Uterus (tissue), 4 donors: ENCODE data around the gene SH3RF3. TPM values are rescaled to one million over a fixed set of nuclear protein-coding genes. Genes with fewer than 3 reads are reported as not detected.
A peak's percentile ranks its signal among the peaks of the same experiment; 100 is the strongest.

ENCODE experiments used
- DNase-seq, 2 donors: peaks; one replicate each; pipeline ENCODE4 v3.0.0-alpha.2; 2019 to 2020
- H3K27ac ChIP-seq, 2 donors: fragments of 200-600 bp; sonication (generic); 1 replicate in 1 of 2; 2 replicates in 1 of 2; pipeline ENCODE4 v1.5.1; 2016 to 2018
- H3K27me3 ChIP-seq, 2 donors: fragments of 200-600 bp; sonication (generic); one replicate each; pipeline ENCODE4 v1.5.1; 2018 to 2019; ENCODE audit warnings: control low read depth in 1 of 2
- H3K36me3 ChIP-seq, 2 donors: fragments of 200-600 bp; sonication (generic); one replicate each; pipeline ENCODE4 v1.5.1; 2019; ENCODE audit warnings: control low read depth in 1 of 2
- H3K4me1 ChIP-seq, 2 donors: fragments of 200-600 bp; sonication (generic); one replicate each; pipeline ENCODE4 v1.5.1; 2018 to 2019; ENCODE audit warnings: control low read depth in 1 of 2
- H3K4me3 ChIP-seq, 2 donors: fragments of 200-600 bp; sonication (generic); 1 replicate in 1 of 2; 2 replicates in 1 of 2; pipeline ENCODE4 v1.5.1; 2018 to 2019; ENCODE audit warnings: mild to moderate bottlenecking in 1 of 2
- H3K9me3 ChIP-seq, 2 donors: fragments of 200-600 bp; sonication (generic); one replicate each; pipeline ENCODE4 v1.5.1; 2019; ENCODE audit warnings: control low read depth in 1 of 2
- CTCF ChIP-seq, 4 experiments: fragments of 200-600 bp in 2 of 4; fragments of 450-650 bp in 2 of 4; sonication (generic) in 2 of 4; IDR thresholded peaks; one replicate each; pipeline ENCODE4 v1.5.1; 2016 to 2019; ENCODE audit warnings: antibody characterized with exemption in 4 of 4, mild to moderate bottlenecking in 2 of 4, moderate library complexity in 1 of 4
- POLR2A ChIP-seq, 2 donors: fragments of 450-650 bp; IDR thresholded peaks; one replicate each; pipeline ENCODE4 v1.6.1; 2016; ENCODE audit warnings: antibody characterized with exemption in 2 of 2, mild to moderate bottlenecking in 1 of 2, moderate library complexity in 1 of 2
- intact Hi-C: fragments of 100-400 bp; cut with DNase I; formaldehyde crosslinking; loops from one replicate; pipeline ENCODE4 v1.15.1; 2023; ENCODE audit warnings: low total_unique reads
- total RNA-seq, 4 donors: library from RNA; depleted of rRNA in 3 of 4; stranded (reverse); fragments of >200 nt in 3 of 4; gene quantifications; one replicate each; pipeline versions ENCODE4 v1.1.0 to v1.2.4, GENCODE V29; 2014 to 2023
- donor health status: DM: yes; HTN: yes; CAD: no.

Gene SH3RF3
- total RNA-seq, 4 donors from 2014 or later: 5.1 to 10.2 (median 8.7) TPM; not detected in 1

GRCh38 chr2:109437325-109438090 is 308.5 kb downstream of the SH3RF3 start:
- TF ChIP-seq POLR2A (IDR thresholded peaks at IDR 0.05) (no peak), CTCF (IDR thresholded peaks at IDR 0.05) (no peak)
- DNase-seq: no peak
- intact Hi-C loops: no loop called here
- Histone ChIP-seq H3K9me3 (peaks cover 0 to 6% of the 10 kb centered on the region in 2 donors), H3K27ac (peak overlapping the region; percentile 21 to 33), H3K36me3 (no peaks in the 10 kb centered on the region), H3K27me3 (no peaks in the 10 kb centered on the region), H3K4me1 (no peaks in the 10 kb centered on the region), H3K4me3 (no peak overlapping the region)

- no peaks in the 10 kb centered on the region for H3K4me1 ChIP-seq
- TF ChIP-seq CTCF (IDR thresholded peaks at IDR 0.05) (no peak), POLR2A (IDR thresholded peaks at IDR 0.05) (no peak)
- H3K4me3 ChIP-seq: no peak overlapping the region
- DNase-seq: no peak
- intact Hi-C loops: no loop called here
- H3K27me3 ChIP-seq: no peaks in the 10 kb centered on the region
- no peak overlapping the region for H3K27ac ChIP-seq
- H3K36me3 ChIP-seq: no peaks in the 10 kb centered on the region
- H3K9me3 ChIP-seq: peaks cover 0 to 6% of the 10 kb centered on the region in 2 donors
These were observed 309.1 kb downstream of the SH3RF3 start for GRCh38 chr2:109438146-109438545.

DNA sequence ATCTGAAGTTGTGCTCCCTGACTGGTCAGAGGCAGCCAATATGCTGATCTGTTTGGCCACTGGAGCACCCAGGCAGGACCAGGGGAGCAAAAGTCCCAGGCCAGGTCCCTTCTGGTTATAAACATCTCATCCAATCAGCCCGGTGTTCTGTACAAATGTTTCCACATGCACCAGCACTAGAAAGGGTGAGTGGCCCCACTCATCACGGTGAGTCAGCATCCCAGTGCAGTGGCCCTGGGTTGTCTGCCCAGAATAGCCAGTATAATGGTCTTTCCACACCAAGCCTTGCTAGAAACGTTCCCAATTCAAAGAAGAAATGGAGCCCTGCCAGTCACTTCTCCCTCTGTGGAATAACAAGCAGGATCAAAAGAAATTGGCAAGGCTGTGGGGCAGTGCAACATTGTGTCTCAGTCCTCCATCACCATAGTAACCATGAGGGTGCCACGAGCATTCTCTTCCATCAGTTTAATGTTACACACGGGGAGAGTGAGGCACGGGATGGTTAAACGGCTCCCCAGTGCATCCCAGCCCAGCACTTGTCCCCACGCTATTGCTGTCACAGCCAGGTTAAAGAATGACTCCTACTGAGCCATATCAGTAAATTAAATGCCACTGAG is 309.9 kb downstream of the SH3RF3 start:
- intact Hi-C loops: no loop called here
- Histone ChIP-seq H3K4me3 (no peak overlapping the region), H3K27ac (no peak overlapping the region), H3K36me3 (no peaks in the 10 kb centered on the region), H3K9me3 (peaks cover 0 to 6% of the 10 kb centered on the region in 2 donors), H3K4me1 (no peaks in the 10 kb centered on the region), H3K27me3 (no peaks in the 10 kb centered on the region)
- DNase-seq: no peak
- TF ChIP-seq POLR2A (IDR thresholded peaks at IDR 0.05) (no peak), CTCF (IDR thresholded peaks at IDR 0.05) (no peak)

GRCh38 chr2:109439390-109439786 is 310.4 kb downstream of the SH3RF3 start:
- H3K36me3 ChIP-seq: no peaks in the 10 kb centered on the region
- no peaks in the 10 kb centered on the region for H3K27me3 ChIP-seq
- H3K4me1 ChIP-seq: no peaks in the 10 kb centered on the region
- TF ChIP-seq POLR2A (IDR thresholded peaks at IDR 0.05) (no peak), CTCF (IDR thresholded peaks at IDR 0.05) (no peak)
- H3K9me3 ChIP-seq: peaks cover 0 to 6% of the 10 kb centered on the region in 2 donors
- no peak overlapping the region for H3K4me3 ChIP-seq
- intact Hi-C loops: no loop called here
- DNase-seq: no peak
- H3K27ac ChIP-seq: no peak overlapping the region

DNA sequence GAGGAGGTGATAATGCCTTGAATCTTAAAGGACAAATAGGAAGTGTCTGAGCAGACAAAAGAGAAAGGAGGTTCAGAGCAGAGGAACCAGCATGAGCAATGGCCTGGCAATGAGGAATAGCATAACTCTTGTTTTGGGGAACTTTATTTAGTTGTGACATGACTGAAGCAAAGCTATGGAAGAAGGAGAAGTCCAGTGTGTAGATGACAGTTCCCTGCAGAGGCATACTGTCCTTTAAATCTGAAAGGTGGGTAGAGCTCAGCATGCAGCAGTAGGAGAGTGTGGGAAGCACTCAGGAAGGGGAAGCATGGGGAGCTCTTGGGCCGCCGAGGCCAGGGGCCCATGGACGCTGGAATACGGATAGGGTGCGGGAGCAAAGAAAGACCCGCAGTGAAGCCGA is 311.0 kb downstream of the SH3RF3 start:
- no peaks in the 10 kb centered on the region for H3K36me3 ChIP-seq
- H3K4me3 ChIP-seq: no peak overlapping the region
- no peak for TF ChIP-seq CTCF (IDR thresholded peaks at IDR 0.05)
- TF ChIP-seq POLR2A (IDR thresholded peaks at IDR 0.05): no peak
- DNase-seq: peak in 1 of 2 donors; percentile 1
- H3K9me3 ChIP-seq: peaks cover 0 to 6% of the 10 kb centered on the region in 2 donors
- H3K27ac ChIP-seq: no peak overlapping the region
- no peaks in the 10 kb centered on the region for H3K4me1 ChIP-seq
- intact Hi-C loops: no loop called here
- no peaks in the 10 kb centered on the region for H3K27me3 ChIP-seq
